Lung (tissue), 12 donors: ENCODE data around the gene GABRA5. TPM values are rescaled to one million over a fixed set of nuclear protein-coding genes. Genes with fewer than 3 reads are reported as not detected.

Source experiments
- ATAC-seq: fragments of 200-7000 bp; cut with Tn5 transposase; one replicate; pipeline ENCODE4 v1.9.1; 2020; ENCODE audit warnings: moderate number of reproducible peaks; ENCODE audit not compliant: insufficient read depth, low FRiP score
- DNase-seq, 3 donors: peaks; one replicate each; pipeline ENCODE4 v3.0.0-alpha.2; 2013 to 2017
- H3K27ac ChIP-seq, 2 donors: one replicate each; pipeline ENCODE4 v1.5.1; 2013; ENCODE audit warnings: mild to moderate bottlenecking in 2 of 2, moderate library complexity in 2 of 2, control low read depth in 1 of 2, inconsistent platforms in 1 of 2, low read depth in 1 of 2, low read length in 1 of 2
- H3K27me3 ChIP-seq, 3 donors: one replicate each; pipeline ENCODE4 v1.5.1; 2013; ENCODE audit warnings: low read length in 2 of 3; ENCODE audit not compliant: control insufficient read depth in 3 of 3, insufficient read depth in 3 of 3
- H3K36me3 ChIP-seq, 4 donors: one replicate each; pipeline ENCODE4 v1.5.1; 2013; ENCODE audit warnings: low read length in 4 of 4, mild to moderate bottlenecking in 1 of 4, moderate library complexity in 1 of 4; ENCODE audit not compliant: control insufficient read depth in 4 of 4, insufficient read depth in 4 of 4
- H3K4me1 ChIP-seq, 5 donors: one replicate each; pipeline ENCODE4 v1.5.1; 2013; ENCODE audit warnings: low read length in 5 of 5, mild to moderate bottlenecking in 2 of 5, moderate library complexity in 1 of 5; ENCODE audit not compliant: control insufficient read depth in 5 of 5, insufficient read depth in 5 of 5
- H3K4me3 ChIP-seq: one replicate; pipeline ENCODE4 v1.5.1; 2013; ENCODE audit warnings: mild to moderate bottlenecking, control low read depth, moderate library complexity
- H3K9ac ChIP-seq, 2 donors: one replicate each; pipeline ENCODE4 v1.5.1; 2013; ENCODE audit warnings: low read length in 2 of 2, control low read depth in 1 of 2; ENCODE audit not compliant: insufficient read depth in 1 of 2
- H3K9me3 ChIP-seq, 4 donors: one replicate each; pipeline ENCODE4 v1.5.1; 2013; ENCODE audit warnings: low read length in 3 of 4, mild to moderate bottlenecking in 1 of 4, moderate library complexity in 1 of 4; ENCODE audit not compliant: control insufficient read depth in 4 of 4, insufficient read depth in 3 of 4
- WGBS, 2 donors: extraction: QIAGEN DNeasy Blood & Tissue Kit; methylation state at CpG; one replicate each; pipeline ENCODE4 v1.1.7; 2013; 5-methylcytosine and 5-hydroxymethylcytosine counted together
- polyA plus RNA-seq, 2 donors: library from polyadenylated mRNA; stranded (reverse); fragments of 200-250 nt; gene quantifications; one replicate each; pipeline ENCODE4 v1.2.1, GENCODE V29; 2013
- total RNA-seq, 2 donors: library from RNA; depleted of rRNA in 1 of 2; stranded (reverse); fragments of >200 nt in 1 of 2; gene quantifications; one replicate each; pipeline ENCODE4 v1.2.1, GENCODE V29; 2014 to 2021
- TF ChIP-seq, protein P1 (sequence below): IDR thresholded peaks from 2 replicates; pipeline ENCODE4 v1.5.1; 2012; ENCODE audit warnings: mild to moderate bottlenecking; ENCODE audit errors: control extremely low read depth, extremely low read depth
- donor health status: control.
- donor health status: control.
- donor health status: Bipolar disorder and iron deficiency.
- donor health status: healthy.
- donor health status: DM: yes; HTN: yes; CAD: no.

GABRA5 gene
- total and polyA plus RNA-seq, 4 donors, result not detected

DNA sequence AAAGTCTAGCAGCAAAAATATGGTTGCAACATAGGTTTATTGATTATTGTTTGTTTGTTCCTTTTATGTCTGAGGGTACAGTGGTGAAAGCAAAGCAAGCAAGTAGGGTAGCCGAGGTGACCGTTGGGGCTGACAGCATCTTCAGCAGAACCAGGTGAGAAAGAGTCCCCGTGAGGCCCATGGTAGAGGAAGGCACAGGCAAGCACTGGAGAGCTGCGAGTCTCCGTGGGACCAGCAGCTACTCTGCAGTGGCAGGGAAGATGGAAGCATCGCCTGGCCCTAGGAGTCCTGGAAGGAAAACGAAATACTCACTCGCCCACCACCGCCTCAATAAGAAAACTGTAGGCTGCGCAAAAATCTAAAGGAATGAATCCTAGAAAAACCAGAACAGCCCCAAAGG, 25.3 kb upstream of the GABRA5 start:
- ATAC-seq, result no peak
- Histone ChIP-seq H3K9ac (no peak overlapping the region), H3K4me1 (no peaks in the 10 kb centered on the region), H3K27ac (no peak overlapping the region), H3K4me3 (no peak overlapping the region), H3K27me3 (peaks cover 0 to 3% (median 0%) of the 10 kb centered on the region in 3 donors), H3K9me3 (peaks cover 0 to 8% (median 0%) of the 10 kb centered on the region in 4 donors), H3K36me3 (no peaks in the 10 kb centered on the region)
- TF ChIP-seq, protein P1, sequence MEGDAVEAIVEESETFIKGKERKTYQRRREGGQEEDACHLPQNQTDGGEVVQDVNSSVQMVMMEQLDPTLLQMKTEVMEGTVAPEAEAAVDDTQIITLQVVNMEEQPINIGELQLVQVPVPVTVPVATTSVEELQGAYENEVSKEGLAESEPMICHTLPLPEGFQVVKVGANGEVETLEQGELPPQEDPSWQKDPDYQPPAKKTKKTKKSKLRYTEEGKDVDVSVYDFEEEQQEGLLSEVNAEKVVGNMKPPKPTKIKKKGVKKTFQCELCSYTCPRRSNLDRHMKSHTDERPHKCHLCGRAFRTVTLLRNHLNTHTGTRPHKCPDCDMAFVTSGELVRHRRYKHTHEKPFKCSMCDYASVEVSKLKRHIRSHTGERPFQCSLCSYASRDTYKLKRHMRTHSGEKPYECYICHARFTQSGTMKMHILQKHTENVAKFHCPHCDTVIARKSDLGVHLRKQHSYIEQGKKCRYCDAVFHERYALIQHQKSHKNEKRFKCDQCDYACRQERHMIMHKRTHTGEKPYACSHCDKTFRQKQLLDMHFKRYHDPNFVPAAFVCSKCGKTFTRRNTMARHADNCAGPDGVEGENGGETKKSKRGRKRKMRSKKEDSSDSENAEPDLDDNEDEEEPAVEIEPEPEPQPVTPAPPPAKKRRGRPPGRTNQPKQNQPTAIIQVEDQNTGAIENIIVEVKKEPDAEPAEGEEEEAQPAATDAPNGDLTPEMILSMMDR, result no peak
- WGBS, 2 donors, result 53 to 54% methylated on average over 10 of the region's 10 CpGs
- DNase-seq, result no peak

DNA sequence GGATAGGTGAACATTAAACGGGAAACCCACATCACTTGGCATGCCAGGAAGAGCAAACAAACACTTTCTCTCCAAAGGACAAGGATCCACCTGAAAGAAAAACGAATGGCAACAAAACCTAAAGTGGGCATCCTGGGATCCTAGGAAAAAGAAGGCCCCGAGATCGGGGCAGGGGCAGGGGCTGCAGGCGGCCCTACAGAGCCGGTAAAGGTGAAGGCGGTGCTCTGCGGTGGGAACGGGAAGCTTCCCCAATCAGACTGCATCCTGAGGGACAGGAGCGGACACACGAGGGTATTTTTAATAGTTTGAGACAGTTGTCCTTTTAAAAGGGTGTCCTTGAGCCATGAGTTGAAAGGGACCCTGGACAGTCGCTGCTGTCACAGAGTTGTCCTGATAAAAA, 24.9 kb upstream of the GABRA5 start:
- peak overlapping the region in 1 of 2 donors; percentile 25 for H3K9ac ChIP-seq
- WGBS, 2 donors, result 32 to 34% methylated on average over 12 of the region's 12 CpGs
- no peaks in the 10 kb centered on the region for H3K36me3 ChIP-seq
- no peak for DNase-seq
- peaks cover 0 to 6% (median 0%) of the 10 kb centered on the region in 4 donors for H3K9me3 ChIP-seq
- no peak overlapping the region for H3K27ac ChIP-seq
- ATAC-seq, result no peak
- H3K27me3 ChIP-seq, result peaks cover 0 to 3% (median 0%) of the 10 kb centered on the region in 3 donors
- TF ChIP-seq, protein P1, result no peak
- H3K4me1 ChIP-seq, result no peaks in the 10 kb centered on the region
- H3K4me3 ChIP-seq, result no peak overlapping the region

DNA sequence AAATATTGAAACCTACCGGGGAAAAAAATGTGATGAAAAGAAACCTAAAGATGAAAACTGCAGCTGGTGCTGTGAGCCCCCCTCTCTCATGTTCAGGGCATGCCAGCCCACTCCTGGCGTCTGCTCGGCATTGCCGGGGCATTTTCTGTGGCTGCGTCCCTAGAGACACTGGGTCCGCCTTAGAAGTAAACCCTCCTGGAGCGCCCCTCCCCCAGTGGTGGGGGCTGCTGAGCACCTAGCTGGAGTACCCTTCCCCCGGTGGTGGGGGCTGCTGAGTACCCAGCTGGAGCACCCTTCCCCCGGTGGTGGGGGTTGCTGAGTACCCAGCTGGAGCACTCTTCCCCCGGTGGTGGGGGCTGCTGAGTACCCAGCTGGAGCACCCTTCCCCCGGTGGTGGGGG, 24.5 kb upstream of the GABRA5 start:
- Histone ChIP-seq H3K27me3 (peaks cover 0 to 3% (median 0%) of the 10 kb centered on the region in 3 donors), H3K4me1 (no peaks in the 10 kb centered on the region), H3K9ac (peak overlapping the region in 1 of 2 donors; percentile 25), H3K9me3 (peaks cover 0 to 6% (median 0%) of the 10 kb centered on the region in 4 donors), H3K36me3 (no peaks in the 10 kb centered on the region), H3K4me3 (no peak overlapping the region), H3K27ac (no peak overlapping the region)
- WGBS, 2 donors, result 47 to 60% methylated on average over 11 of the region's 11 CpGs
- DNase-seq (no peak), ATAC-seq (no peak)
- TF ChIP-seq, protein P1, result no peak

DNA sequence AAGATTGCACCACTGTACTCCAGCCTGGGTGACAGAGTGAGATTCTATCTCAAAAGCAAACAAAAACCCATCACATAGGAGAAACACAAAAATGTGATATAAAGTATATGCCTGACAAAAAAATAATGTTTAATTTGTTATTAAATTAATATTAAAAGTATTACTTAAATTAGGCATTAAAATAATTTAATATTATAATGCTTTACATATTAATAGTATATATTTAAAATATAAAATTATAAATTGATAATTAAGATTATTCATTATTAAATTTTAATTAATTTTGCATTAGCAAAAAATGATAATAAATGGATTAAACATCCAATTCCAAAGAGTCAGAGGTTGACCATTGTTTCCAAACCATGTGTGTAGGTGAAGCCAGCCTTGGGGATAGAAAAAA, 22.0 kb upstream of the GABRA5 start:
- no peak for DNase-seq
- Histone ChIP-seq H3K4me1 (no peaks in the 10 kb centered on the region), H3K27me3 (peaks cover 0 to 3% (median 0%) of the 10 kb centered on the region in 3 donors), H3K9ac (no peak overlapping the region), H3K9me3 (peaks cover 0 to 9% (median 0%) of the 10 kb centered on the region in 4 donors), H3K36me3 (no peaks in the 10 kb centered on the region), H3K4me3 (no peak overlapping the region), H3K27ac (no peak overlapping the region)
- ATAC-seq, result no peak
- TF ChIP-seq, protein P1, result no peak
